Stimulated activated CD8-positive, alpha-beta memory T cell treated with anti-CD3 and anti-CD28 coated beads, Interleukin-2, amount 100 ng/mL, for 48 hours (primary cell): ENCODE data around the gene TANGO2.

Source experiments
- DNase-seq, 2 donors: peaks; one replicate each; pipeline ENCODE4 v3.0.0-alpha.2; 2020; ENCODE audit warnings: low read depth in 2 of 2

The TANGO2 gene

DNA sequence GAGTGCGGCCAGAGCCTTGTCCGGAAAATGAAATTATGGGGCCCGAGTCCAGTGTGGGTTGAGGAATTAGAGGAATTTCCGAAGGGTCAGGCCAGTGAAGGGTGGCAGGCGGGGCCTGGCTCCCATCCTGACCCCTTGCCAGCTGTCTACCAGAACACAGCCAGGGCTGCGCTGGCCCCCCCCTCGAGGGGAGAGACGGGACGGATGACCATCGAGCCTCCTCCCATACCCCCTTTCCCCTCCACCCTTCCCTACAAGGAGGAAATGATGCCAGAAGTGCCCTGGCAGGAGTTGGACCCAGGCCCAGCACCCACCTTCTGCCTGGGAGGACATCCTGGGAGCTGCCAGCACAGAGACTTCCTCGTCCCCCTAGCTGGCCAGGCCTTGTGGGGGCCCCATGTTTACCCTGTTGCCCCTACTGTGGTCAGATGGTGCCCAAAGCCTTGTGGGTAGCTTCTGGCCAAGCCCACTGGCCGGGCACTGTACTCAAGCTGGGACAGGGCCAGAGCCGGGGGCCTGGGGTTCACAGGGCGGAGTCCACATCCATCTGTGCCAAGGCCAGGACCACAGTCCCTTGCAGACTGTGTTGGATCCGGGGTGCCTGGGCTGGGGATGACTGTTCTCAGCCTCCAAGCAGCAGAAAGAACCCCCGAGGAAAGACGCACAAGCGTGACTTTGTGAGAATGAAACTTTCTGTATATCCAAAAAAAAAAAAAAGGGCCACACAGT, 25.1 kb upstream of the TANGO2 start:
- no peak for DNase-seq

- no peak for DNase-seq
Observed at GRCh38 chr22:19996694-19997384, 24.1 kb upstream of the TANGO2 start.

- no peak for DNase-seq
Observed at GRCh38 chr22:19997561-19998231, 23.2 kb upstream of the TANGO2 start.

- DNase-seq, result no peak
Observed at GRCh38 chr22:19998232-19998951, 22.5 kb upstream of the TANGO2 start.

GRCh38 chr22:19998991-19999820, 21.7 kb upstream of the TANGO2 start:
- no peak for DNase-seq

DNA sequence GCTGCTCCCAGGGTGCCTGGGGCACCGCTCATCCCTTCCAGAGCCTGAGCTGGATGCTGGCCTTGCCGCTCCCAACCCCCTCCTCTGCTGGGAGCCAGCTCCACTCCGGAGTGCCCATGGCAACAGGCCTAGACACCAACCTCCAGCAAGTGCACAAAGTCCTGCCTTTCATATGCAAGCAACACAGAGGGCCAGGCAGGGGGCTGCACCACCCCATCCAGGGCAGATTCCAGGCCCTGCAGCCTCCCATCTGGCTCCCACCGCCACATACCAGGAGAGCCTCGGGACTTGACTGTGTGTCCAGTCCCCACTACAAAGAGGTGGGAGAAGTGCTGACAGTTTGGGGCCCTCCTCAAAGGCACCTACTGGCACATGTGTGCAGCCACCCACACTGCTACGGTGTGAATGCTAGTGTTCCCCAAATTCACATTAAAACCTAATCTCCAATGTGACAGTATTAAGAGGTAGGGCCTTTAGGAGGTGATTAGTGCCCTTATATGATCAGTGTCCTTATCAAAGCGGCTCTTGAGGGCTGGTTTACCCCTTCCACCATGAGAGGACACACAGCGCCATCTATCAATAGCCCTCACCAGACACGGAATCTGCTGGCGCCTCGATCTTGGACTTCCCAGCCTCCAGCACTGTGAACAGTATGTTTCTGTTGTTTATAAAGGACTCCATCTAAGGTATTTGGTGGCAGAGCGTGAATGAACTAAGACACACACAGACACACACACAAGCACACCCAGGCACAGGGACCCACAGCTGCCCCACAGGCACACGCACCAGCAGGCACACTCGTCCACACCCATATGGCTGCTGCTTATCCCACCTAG, 20.4 kb upstream of the TANGO2 start:
- DNase-seq, result no peak

GRCh38 chr22:20001082-20001638, 19.8 kb upstream of the TANGO2 start:
- DNase-seq, result no peak

DNA sequence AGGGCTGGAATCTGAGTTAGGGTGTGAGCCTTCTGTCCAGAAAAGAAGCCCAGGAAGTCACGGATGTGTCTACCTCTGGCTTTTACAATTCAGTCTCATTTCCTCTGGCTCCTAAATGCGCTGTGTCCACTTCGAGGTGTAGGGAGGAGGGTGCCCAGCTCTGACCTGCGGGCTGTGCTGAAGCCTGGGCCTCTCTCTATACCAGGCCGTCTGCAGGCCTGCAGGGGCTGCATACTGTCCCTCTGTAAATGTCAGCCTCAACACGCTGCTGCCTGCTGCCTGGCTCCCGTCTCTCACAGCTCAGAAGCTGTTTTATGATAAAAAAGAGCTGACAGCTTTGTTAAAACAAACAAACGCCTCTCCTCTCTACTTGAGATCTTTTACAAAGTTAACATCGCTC, 18.8 kb upstream of the TANGO2 start:
- DNase-seq, result no peak

GRCh38 chr22:20002636-20003035, 18.3 kb upstream of the TANGO2 start:
- no peak for DNase-seq

GRCh38 chr22:20003304-20003703, 17.6 kb upstream of the TANGO2 start:
- no peak for DNase-seq

DNA sequence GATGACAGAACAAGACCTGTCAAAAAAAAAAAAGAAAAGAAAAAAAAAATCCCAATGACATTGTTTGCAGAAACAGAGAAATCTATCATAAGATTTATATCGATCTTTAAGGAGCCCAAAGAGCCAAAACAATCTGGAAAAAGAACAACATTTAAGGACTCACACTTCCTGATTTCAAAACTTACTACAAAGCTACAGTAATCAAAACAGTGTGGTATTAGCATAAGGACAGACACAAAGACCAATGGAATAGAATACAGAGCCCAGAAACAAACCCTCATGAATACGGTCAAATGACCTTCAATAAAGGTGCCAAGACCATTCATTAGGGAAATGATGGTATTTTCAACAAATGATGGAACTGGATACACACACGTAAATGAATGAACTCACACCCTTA, 16.4 kb upstream of the TANGO2 start:
- no peak for DNase-seq

DNA sequence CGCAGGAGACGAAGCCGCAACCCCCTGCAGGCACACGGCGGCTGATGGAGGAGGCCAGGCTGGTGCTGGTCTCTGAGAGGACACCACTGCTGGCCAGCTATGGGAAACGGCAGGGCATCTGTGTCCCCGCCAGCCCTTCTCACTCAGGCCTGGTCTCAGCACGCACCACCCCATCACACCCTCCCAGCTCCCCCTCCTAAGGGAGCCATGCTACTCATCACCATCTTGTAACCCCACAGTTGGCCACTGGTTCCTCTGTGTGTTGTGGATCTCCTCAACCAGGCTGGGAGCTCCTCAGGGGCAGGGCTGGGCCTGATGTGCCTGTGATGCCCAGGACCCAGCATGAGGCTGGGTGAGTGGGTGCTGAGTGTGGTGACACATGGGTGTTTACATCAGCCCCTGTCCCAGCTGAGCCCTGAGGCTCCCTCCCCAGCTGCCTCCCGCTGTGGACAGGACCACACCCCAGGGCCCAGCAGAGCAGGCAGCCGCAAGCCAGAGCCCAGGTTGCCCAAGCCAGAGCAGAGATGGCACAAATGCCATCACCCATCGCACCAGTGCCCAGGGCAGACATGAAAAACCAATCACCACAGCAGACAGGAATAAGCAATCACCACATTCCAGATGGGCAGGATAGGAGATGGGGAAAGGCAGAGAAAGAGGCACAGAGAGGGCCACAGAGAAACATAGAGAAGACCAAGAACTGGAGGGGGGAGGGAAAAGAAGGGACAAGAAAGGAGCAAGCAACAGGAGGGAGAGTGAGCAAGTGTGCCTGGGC, 12.5 kb upstream of the TANGO2 start:
- DNase-seq, result no peak

GRCh38 chr22:20009018-20009491, 11.9 kb upstream of the TANGO2 start:
- DNase-seq, result no peak

GRCh38 chr22:20009582-20010306, 11.2 kb upstream of the TANGO2 start:
- DNase-seq, result no peak

- DNase-seq, result no peak
Observed at GRCh38 chr22:20010307-20011122, 10.4 kb upstream of the TANGO2 start.

GRCh38 chr22:20011123-20011992, 9.6 kb upstream of the TANGO2 start:
- DNase-seq, result no peak
